PFSK-1 (cell line): ENCODE results near the gene PDCL2.

Experiments used
- FOXP2 ChIP-seq: optimal IDR thresholded peaks from 2 replicates; pipeline ENCODE3; 2011; ENCODE audit warnings: borderline replicate concordance, control low read depth, inconsistent platforms; ENCODE audit not compliant: insufficient read depth; ENCODE audit errors: extremely low read length, extremely low read depth
- POLR2AphosphoS5 ChIP-seq: IDR thresholded peaks from 2 replicates; pipeline ENCODE4 v1.6.1; 2012; ENCODE audit warnings: low read depth, mild to moderate bottlenecking, control low read depth, low read length, moderate library complexity
- SIN3A ChIP-seq: IDR thresholded peaks from 2 replicates; pipeline ENCODE4 v1.6.1; 2012; ENCODE audit warnings: mild to moderate bottlenecking, low read length, moderate library complexity, borderline replicate concordance; ENCODE audit not compliant: insufficient read depth
- TAF1 ChIP-seq: IDR thresholded peaks from 2 replicates; pipeline ENCODE4 v1.6.1; 2012; ENCODE audit warnings: low read length, control low read depth, borderline replicate concordance; ENCODE audit not compliant: insufficient read depth
- TF ChIP-seq, protein P1 (sequence below), 2 experiments: IDR thresholded peaks; 2 replicates each; pipeline versions ENCODE4 v1.6.1 to v1.8.0; 2011 to 2012; ENCODE audit warnings: low read depth in 2 of 2, low read length in 2 of 2, control low read depth in 1 of 2, inconsistent platforms in 1 of 2, mild to moderate bottlenecking in 1 of 2, moderate library complexity in 1 of 2; ENCODE audit not compliant: insufficient read depth in 1 of 2

Gene PDCL2

DNA sequence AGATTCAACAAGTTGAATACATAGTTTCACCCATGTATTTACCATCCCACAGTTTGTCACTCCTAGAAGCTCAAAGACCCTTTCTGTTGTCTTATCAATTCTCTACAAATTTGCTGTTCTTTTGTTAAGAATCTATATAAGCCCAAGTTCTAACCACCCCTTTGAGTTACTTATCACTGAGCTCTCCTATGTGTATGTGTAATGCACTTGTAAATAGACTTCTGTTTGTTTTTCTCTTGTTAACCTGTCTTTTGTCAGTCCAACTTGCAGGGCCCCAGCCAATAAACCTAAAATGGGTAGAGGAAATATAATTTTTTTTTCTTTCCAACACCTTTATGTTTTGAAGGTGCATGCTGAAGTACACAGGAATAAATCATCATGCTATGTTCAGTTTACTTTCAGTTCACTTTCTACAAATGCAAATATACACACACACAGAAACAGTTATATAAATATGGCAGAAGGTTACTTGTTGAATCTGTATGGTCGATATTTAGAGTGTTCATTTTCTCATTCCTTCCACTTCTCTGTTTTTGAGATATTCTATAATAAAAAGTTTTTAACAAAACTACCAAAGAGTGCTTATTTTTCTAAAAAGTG is 23.0 kb downstream of the PDCL2 start:
- no peak for TF ChIP-seq POLR2AphosphoS5
- no peak for TF ChIP-seq TAF1
- no peak for TF ChIP-seq FOXP2
- TF ChIP-seq, protein P1, sequence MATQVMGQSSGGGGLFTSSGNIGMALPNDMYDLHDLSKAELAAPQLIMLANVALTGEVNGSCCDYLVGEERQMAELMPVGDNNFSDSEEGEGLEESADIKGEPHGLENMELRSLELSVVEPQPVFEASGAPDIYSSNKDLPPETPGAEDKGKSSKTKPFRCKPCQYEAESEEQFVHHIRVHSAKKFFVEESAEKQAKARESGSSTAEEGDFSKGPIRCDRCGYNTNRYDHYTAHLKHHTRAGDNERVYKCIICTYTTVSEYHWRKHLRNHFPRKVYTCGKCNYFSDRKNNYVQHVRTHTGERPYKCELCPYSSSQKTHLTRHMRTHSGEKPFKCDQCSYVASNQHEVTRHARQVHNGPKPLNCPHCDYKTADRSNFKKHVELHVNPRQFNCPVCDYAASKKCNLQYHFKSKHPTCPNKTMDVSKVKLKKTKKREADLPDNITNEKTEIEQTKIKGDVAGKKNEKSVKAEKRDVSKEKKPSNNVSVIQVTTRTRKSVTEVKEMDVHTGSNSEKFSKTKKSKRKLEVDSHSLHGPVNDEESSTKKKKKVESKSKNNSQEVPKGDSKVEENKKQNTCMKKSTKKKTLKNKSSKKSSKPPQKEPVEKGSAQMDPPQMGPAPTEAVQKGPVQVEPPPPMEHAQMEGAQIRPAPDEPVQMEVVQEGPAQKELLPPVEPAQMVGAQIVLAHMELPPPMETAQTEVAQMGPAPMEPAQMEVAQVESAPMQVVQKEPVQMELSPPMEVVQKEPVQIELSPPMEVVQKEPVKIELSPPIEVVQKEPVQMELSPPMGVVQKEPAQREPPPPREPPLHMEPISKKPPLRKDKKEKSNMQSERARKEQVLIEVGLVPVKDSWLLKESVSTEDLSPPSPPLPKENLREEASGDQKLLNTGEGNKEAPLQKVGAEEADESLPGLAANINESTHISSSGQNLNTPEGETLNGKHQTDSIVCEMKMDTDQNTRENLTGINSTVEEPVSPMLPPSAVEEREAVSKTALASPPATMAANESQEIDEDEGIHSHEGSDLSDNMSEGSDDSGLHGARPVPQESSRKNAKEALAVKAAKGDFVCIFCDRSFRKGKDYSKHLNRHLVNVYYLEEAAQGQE (IDR thresholded peaks at IDR 0.05; ENCODE audit: insufficient read depth in 1 of 2, low read depth in 2 of 2, low read length in 2 of 2), result no peak
- TF ChIP-seq SIN3A, result no peak

DNA sequence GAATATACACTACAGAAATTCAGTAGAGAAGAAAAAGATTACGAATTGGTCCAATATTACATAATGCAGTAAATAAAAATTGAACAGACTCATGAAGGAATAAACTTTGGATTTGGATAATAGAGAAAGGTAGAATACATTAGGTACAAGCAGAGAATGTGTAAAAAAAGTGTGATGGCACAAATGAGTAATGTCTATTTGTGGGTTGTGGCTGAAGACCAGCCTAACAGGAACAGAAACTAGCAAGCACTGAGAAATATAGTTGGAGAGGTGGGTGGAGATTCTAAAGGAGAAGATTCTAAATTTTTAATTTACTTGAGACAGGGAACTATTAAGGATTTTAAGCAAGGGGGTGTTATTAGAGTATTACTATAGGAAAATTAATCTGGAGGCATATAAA is 30.2 kb downstream of the PDCL2 start:
- TF ChIP-seq FOXP2, result no peak

DNA sequence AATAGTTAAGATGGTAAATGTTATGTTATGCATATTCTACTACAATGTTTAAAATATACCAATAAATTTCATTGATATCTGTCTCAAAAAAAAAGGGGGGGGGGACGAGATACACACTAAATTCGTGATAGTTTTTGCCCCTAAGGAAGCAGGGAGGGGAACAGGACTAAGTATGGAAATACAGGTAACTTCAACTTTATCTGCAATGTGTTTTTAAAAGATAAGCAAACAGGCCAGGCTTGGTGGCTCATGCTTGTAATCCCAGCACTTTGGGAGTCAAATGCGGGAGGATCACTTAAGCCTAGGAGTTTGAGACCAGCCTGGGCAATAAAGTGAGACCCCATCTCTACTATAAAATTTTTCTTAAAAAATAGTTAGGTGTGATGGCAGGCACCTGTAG is 31.9 kb downstream of the PDCL2 start:
- TF ChIP-seq POLR2AphosphoS5 (no peak), TAF1 (no peak), SIN3A (no peak), FOXP2 (no peak)
- TF ChIP-seq, protein P1 (IDR thresholded peaks at IDR 0.05; ENCODE audit: insufficient read depth in 1 of 2, low read depth in 2 of 2, low read length in 2 of 2), result no peak

DNA sequence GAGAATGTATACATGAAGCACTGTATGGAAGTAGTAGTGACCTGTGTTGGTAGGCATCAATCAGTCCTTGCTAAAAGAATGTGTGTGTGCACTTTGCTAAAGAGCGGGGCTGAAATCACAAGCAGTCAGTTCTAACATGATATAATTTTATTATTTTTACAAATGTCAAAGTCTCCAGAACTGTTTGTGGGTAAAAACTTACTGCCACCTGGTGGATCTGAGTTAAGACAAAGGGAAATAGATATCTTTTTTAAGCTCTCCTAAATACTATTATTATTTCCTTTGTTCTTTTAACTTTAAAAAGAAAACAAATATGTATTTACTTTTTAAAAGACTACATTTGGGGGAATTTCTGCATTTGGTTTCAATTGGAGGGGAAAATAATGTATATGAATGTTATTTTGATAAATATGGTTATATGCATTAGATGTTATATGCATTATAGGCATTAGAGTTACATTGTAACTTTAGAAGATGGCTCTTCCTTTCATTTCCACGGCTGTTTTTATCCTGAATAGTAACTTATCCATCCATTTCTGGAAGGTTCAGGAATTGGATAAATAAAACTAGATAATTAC is 37.5 kb downstream of the PDCL2 start:
- TF ChIP-seq FOXP2 (no peak), SIN3A (no peak), TAF1 (no peak), POLR2AphosphoS5 (no peak)
- TF ChIP-seq, protein P1 (IDR thresholded peaks at IDR 0.05; ENCODE audit: insufficient read depth in 1 of 2, low read depth in 2 of 2, low read length in 2 of 2), result no peak

DNA sequence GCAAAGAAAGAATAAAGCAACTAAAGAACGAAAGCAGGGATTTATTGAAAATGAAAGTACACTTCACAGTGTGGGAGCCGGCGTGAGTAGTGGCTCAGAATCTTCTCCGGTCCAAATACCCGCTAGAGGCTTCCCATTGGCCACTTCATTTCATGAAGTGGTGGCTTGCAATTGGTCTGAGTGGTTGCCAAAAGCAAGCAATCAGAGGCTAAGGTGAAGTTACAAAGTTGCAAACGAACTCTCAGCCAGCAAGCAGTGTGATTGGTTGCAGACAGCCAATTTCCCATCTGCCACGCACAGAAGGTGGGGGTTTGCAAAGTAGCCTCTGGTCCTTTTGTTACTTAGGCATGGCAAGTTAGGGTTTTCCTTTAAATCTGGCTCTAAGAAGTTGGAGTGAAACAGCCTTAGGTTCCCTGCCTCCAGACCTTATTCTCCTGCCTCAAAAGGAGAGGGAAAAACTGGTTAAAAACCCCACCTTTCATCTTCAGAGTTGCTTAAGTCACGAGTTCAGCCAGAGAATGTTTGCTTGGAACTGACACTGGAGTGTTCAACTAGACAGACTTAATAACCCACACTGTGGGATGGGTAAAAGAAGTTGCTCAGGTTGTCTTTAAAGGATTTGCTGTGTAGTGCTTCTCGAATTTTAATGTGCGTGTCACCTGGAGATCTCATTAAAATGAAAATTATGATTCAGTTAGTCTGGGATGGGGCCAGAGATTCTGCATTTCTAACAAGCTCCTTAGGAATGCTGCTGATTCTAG is 38.4 kb downstream of the PDCL2 start:
- TF ChIP-seq POLR2AphosphoS5, result no peak
- no peak for TF ChIP-seq SIN3A
- no peak for TF ChIP-seq FOXP2
- TF ChIP-seq TAF1, result no peak
- TF ChIP-seq, protein P1 (IDR thresholded peaks at IDR 0.05; ENCODE audit: insufficient read depth in 1 of 2, low read depth in 2 of 2, low read length in 2 of 2), result no peak
